Activated CD8-positive, alpha-beta T cell treated with anti-CD3 and anti-CD28 coated beads, Interleukin-2, amount 10 ng/mL, durations not matched to agents 7 days and 5 days (primary cell): ENCODE measurements around the gene PCDHB10. TPM values are rescaled to one million over a fixed set of nuclear protein-coding genes. Genes with fewer than 3 reads are reported as not detected.
"Not testable (repeated sequence)": the region's sequence is repeated elsewhere in the genome, so short reads cannot be mapped to it uniquely, and the experiment has no call there.

Experiments
- ATAC-seq: fragments of 150-1000 bp; cut with Tn5 transposase; one replicate; pipeline ENCODE4 v1.10.0; 2021; ENCODE audit warnings: moderate library complexity
- CTCF ChIA-PET: fragments of 350-600 bp; sonication (Branson Sonifier 250); formaldehyde crosslinking; loops from one replicate; lab custom pipeline; 2021; ENCODE audit warnings: antibody characterized with exemption; lab: Charles Lee
- POLR2A ChIA-PET: fragments of 350-600 bp; sonication (Branson Sonifier 250); formaldehyde crosslinking; loops from one replicate; lab custom pipeline; 2021; ENCODE audit warnings: antibody characterized with exemption; lab: Charles Lee
- DNase-seq: peaks from one replicate; pipeline ENCODE4 v3.0.0-alpha.2; 2020
- H3K27ac Mint-ChIP-seq: one replicate; pipeline ENCODE4 v1.8.0; 2021; ENCODE audit warnings: mild to moderate bottlenecking, mixed read lengths
- H3K27me3 Mint-ChIP-seq: one replicate; pipeline ENCODE4 v1.8.0; 2021; ENCODE audit warnings: low read depth, mixed read lengths
- H3K36me3 Mint-ChIP-seq: one replicate; pipeline ENCODE4 v1.8.0; 2021; ENCODE audit warnings: low read depth, mixed read lengths
- H3K4me1 Mint-ChIP-seq: one replicate; pipeline ENCODE4 v1.8.0; 2021; ENCODE audit warnings: low read depth, mixed read lengths
- H3K4me3 Mint-ChIP-seq: one replicate; pipeline ENCODE4 v1.8.0; 2021; ENCODE audit warnings: mild to moderate bottlenecking, mixed read lengths
- H3K9me3 Mint-ChIP-seq: one replicate; pipeline ENCODE4 v1.8.0; 2022; ENCODE audit warnings: mixed read lengths; ENCODE audit not compliant: insufficient read depth
- total RNA-seq, 2 experiments: library from RNA; stranded (reverse); gene quantifications; one replicate each; pipeline ENCODE4 v1.2.3, GENCODE V29; 2021

Gene PCDHB10
- total RNA-seq = not detected

DNA sequence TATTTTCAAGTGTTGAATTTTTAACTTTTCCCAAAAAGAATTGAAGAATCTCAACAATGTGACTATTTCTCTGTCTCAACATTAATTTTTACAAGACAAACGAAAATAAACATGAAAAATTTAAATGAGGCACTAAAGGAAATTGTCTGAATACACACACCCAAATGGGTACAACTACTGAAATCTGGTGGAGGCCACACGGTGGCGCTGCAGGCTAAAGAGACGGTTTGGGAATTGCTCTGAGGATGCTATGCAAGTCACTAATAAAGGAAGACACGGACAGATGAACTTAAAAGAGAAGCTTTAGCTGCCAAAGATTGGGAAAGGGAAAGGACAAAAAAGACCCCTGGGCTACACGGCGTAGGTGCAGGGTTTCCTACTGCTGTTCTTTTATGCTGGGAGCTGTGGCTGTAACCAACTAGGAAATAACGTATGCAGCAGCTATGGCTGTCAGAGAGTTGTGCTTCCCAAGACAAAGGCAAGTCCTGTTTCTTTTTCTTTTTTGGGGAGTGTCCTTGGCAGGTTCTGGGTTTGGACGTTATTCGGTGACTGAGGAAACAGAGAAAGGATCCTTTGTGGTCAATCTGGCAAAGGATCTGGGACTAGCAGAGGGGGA, at the start of gene PCDHB10:
PCDHB10 (plus strand) TSS at position 244 of the 616 bp plus-strand sequence; CDS start at position 444, 200 bp downstream.
- Mint-ChIP-seq H3K4me3 (no peak within 1 kb of the TSS), H3K27me3 (peaks cover 4% of the 10 kb centered on the region), H3K27ac (no peak within 1 kb of the TSS), H3K36me3 (peaks cover 3% of the 10 kb centered on the region), H3K9me3 (peaks cover 17% of the 10 kb centered on the region), H3K4me1 (no peaks in the 10 kb centered on the region)
- ChIA-PET POLR2A (no interaction called here), CTCF (interaction anchor here (1.5 to 1.6 kb wide), 2 partner anchors 10 to 229 kb away, joined by 3 to 4 read pairs; partner anchors contain the start of gene PCDHGA11)
- ATAC-seq (no peak), DNase-seq (peak; percentile 33)

DNA sequence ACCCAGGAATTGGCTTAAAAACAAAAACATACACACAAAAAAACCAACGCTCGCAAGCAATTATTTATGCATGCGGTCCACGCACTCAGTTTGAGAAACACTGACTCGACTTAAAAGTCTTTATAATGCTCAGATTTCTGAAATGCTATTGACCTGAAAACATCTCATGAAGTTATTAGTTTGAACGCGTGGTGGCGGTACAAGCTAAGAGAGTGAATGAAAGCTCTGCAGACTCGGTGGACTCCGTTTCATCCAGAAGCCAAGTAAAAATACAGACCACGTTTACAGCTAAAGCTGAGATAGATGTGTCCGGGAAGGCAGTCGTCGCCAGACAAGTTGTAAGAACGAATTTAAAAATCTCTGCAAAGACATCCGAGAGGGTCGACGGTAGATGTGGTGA, 42.3 kb upstream of the PCDHB10 start, which contains the start of gene PCDHB6:
PCDHB6 (plus strand) TSS at position 246 of the 400 bp plus-strand sequence. CDS start 201 bp downstream, outside the sequence.
- ChIA-PET POLR2A (no interaction called here), CTCF (no interaction called here)
- DNase-seq (no peak), ATAC-seq (no peak)
- Mint-ChIP-seq H3K27me3 (no peaks in the 10 kb centered on the region), H3K9me3 (peaks cover 16% of the 10 kb centered on the region), H3K27ac (no peak within 1 kb of the TSS), H3K36me3 (peaks cover 5% of the 10 kb centered on the region), H3K4me3 (no peak within 1 kb of the TSS), H3K4me1 (no peaks in the 10 kb centered on the region)

GRCh38 chr5:141150224-141150992, 41.7 kb upstream of the PCDHB10 start:
- no peaks in the 10 kb centered on the region for H3K27me3 Mint-ChIP-seq
- H3K27ac Mint-ChIP-seq = no peak overlapping the region
- DNase-seq (no peak), ATAC-seq (no peak)
- ChIA-PET POLR2A (no interaction called here), CTCF (no interaction called here)
- peaks cover 16% of the 10 kb centered on the region for H3K9me3 Mint-ChIP-seq
- H3K4me3 Mint-ChIP-seq = no peak overlapping the region
- H3K36me3 Mint-ChIP-seq = peaks cover 5% of the 10 kb centered on the region
- no peaks in the 10 kb centered on the region for H3K4me1 Mint-ChIP-seq

- H3K27me3 Mint-ChIP-seq = peaks cover under 1% of the 10 kb centered on the region
- peaks cover 18% of the 10 kb centered on the region for H3K9me3 Mint-ChIP-seq
- DNase-seq (no peak), ATAC-seq (no peak)
- CTCF ChIA-PET = no interaction called here
- no peaks in the 10 kb centered on the region for H3K4me1 Mint-ChIP-seq
- H3K4me3 Mint-ChIP-seq = no peak overlapping the region
- POLR2A ChIA-PET = no interaction called here
- H3K36me3 Mint-ChIP-seq = peaks cover 5% of the 10 kb centered on the region
- no peak overlapping the region for H3K27ac Mint-ChIP-seq
These were observed 41.2 kb upstream of the PCDHB10 start for GRCh38 chr5:141150993-141151325.

DNA sequence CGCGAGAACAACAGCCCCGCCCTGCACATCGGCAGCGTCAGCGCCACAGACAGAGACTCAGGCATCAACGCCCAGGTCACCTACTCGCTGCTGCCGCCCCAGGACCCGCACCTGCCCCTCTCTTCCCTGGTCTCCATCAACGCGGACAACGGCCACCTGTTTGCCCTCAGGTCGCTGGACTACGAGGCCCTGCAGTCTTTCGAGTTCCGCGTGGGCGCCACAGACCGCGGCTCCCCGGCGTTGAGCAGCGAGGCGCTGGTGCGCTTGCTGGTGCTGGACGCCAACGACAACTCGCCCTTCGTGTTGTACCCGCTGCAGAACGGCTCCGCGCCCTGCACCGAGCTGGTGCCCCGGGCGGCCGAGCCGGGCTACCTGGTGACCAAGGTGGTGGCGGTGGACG, 40.5 kb upstream of the PCDHB10 start:
- H3K4me3 Mint-ChIP-seq, H3K27me3 Mint-ChIP-seq, H3K4me1 Mint-ChIP-seq, POLR2A ChIA-PET, CTCF ChIA-PET, ATAC-seq, H3K36me3 Mint-ChIP-seq, DNase-seq: not testable (repeated sequence)
- H3K9me3 Mint-ChIP-seq = peaks cover 25% of the 10 kb centered on the region
- peak overlapping the region; percentile 55 for H3K27ac Mint-ChIP-seq

DNA sequence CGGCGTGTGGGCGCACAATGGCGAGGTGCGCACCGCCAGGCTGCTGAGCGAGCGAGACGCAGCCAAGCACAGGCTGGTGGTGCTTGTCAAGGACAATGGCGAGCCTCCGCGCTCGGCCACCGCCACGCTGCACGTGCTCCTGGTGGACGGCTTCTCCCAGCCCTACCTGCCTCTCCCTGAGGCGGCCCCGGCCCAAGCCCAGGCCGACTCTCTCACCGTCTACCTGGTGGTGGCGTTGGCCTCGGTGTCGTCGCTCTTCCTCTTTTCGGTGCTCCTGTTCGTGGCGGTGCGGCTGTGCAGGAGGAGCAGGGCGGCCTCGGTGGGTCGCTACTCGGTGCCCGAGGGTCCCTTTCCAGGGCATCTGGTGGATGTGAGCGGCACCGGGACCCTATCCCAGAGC, 40.1 kb upstream of the PCDHB10 start:
- H3K27me3 Mint-ChIP-seq, H3K27ac Mint-ChIP-seq, DNase-seq, CTCF ChIA-PET, ATAC-seq, H3K36me3 Mint-ChIP-seq, H3K4me3 Mint-ChIP-seq, H3K4me1 Mint-ChIP-seq, POLR2A ChIA-PET: not testable (repeated sequence)
- peaks cover 30% of the 10 kb centered on the region for H3K9me3 Mint-ChIP-seq

DNA sequence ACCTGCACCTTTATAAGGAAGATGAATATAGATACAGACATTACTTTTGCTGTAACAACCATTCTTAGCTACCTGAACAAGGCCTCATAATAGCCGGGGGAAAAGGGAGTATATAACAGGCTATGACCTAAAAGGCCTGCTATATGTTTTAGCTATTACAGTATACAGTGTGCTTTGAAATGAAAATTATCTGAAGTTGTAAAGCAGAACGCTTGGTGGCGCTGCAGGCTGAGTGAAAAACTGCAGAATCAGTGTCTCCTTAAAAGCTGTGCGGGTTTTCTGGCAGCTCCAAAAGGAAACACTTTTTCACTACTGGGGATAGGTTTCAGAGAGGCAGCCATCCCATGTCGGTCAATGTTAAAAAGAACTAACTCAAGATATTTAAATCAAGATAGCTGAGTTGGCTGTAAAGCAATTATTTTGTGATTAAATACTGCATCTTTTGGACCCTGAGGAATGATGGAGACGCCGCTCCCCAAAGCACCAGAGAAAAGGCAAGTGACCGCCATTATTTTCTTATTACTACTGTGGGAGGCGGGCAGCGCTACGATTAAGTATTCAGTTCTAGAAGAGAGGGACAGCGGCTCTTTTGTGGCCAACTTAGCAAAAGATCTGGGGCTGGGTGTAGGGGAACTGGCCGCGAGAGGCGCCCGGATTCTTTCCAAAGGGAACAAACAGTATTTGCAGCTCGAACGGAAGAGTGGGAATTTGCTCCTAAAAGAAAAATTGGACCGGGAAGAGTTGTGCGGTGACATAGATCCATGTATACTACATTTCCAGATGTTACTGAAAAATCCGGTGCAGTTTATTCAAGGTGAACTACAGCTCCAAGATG, 36.4 kb upstream of the PCDHB10 start:
- POLR2A ChIA-PET = no interaction called here
- peaks cover 5% of the 10 kb centered on the region for H3K36me3 Mint-ChIP-seq
- H3K4me3 Mint-ChIP-seq = no peak overlapping the region
- no peaks in the 10 kb centered on the region for H3K4me1 Mint-ChIP-seq
- no peak overlapping the region for H3K27ac Mint-ChIP-seq
- CTCF ChIA-PET = no interaction called here
- DNase-seq = no peak
- ATAC-seq = no peak
- peaks cover 3% of the 10 kb centered on the region for H3K27me3 Mint-ChIP-seq
- H3K9me3 Mint-ChIP-seq = peaks cover 36% of the 10 kb centered on the region

GRCh38 chr5:141157356-141157755, 34.8 kb upstream of the PCDHB10 start:
- POLR2A ChIA-PET, ATAC-seq, DNase-seq, H3K4me3 Mint-ChIP-seq, H3K36me3 Mint-ChIP-seq, H3K4me1 Mint-ChIP-seq, H3K27ac Mint-ChIP-seq, CTCF ChIA-PET, H3K27me3 Mint-ChIP-seq: not testable (repeated sequence)
- H3K9me3 Mint-ChIP-seq = peaks cover 29% of the 10 kb centered on the region

- H3K27ac Mint-ChIP-seq, ATAC-seq, POLR2A ChIA-PET, H3K27me3 Mint-ChIP-seq, CTCF ChIA-PET, H3K4me3 Mint-ChIP-seq, H3K36me3 Mint-ChIP-seq, H3K4me1 Mint-ChIP-seq, DNase-seq: not testable (repeated sequence)
- peaks cover 29% of the 10 kb centered on the region for H3K9me3 Mint-ChIP-seq
These were observed 34.3 kb upstream of the PCDHB10 start for GRCh38 chr5:141157901-141158300.

DNA sequence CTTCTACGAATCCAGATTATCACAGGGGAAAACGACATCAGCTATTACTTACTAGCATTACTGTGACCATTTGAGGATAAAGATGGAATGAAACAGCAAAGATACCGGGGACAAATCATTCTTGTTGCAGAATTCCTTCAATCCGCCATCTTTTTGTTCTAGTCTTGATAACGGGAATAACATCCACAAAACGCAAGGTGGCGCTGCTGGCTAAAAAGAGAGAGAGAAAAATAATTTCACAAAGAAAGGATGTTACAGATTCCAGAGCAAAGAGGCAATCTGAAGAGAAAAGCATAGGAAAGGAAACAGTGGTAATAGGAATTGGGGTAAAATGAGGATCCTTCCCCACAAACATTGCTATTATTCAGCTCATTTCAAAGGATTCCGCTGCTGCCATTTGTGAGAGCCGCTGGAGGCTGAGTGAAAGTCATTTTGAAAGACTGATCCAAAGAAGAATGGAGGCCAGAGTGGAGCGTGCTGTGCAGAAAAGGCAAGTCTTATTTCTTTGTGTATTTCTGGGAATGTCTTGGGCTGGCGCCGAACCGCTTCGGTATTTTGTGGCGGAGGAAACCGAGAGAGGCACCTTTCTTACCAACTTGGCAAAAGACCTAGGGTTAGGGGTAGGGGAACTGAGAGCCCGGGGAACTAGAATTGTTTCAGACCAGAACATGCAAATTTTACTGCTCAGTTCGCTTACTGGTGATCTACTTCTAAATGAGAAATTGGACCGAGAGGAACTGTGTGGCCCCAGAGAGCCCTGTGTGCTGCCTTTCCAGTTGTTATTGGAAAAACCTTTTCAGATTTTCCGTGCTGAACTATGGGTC, 19.6 kb upstream of the PCDHB10 start, which contains the start of gene PCDHB7:
PCDHB7 (plus strand) TSS at position 264 of the 824 bp plus-strand sequence; CDS start at position 456, 192 bp downstream.
- CTCF ChIA-PET = no interaction called here
- Mint-ChIP-seq H3K9me3 (peaks cover 19% of the 10 kb centered on the region), H3K27me3 (peaks cover 3% of the 10 kb centered on the region), H3K4me1 (no peaks in the 10 kb centered on the region), H3K36me3 (no peaks in the 10 kb centered on the region), H3K27ac (no peak within 1 kb of the TSS), H3K4me3 (no peak within 1 kb of the TSS)
- POLR2A ChIA-PET = no interaction called here
- peak; percentile 33 for DNase-seq
- ATAC-seq = no peak
